ENCODE data around the gene CARD9.
A peak's percentile ranks its signal among the peaks of the same experiment; 100 is the strongest.

Gene CARD9

DNA sequence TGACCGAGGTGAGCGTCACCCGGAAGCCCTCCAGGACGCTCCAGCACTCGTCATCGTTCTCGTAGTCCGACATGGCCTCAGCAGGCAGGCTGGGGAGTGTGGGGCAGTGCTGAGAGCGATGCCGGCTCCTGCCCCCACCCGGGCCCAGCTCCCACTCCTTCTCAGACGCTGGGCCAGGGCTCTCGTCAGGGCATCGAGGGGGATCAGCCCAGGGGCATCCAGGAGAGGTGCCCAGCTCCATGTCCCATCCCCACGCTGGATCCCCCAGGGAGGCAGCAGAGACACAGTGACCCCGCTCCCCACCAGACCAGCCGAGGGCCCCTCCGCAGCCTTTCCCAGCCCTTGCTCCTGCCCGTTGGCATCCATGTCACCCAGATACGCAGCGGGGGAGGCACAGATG lies 1.5 kb downstream of the CARD9 start:
- Histone ChIP-seq H3K9me3 (ENCODE audit: severe bottlenecking) (no peaks in the 10 kb centered on the region), H3K4me3 (ENCODE audit: low read depth, low read length) (no peak overlapping the region; the same call in 1 of the 2 replicates), H3K27ac (peak overlapping the region; percentile 87), H3K27me3 (ENCODE audit: insufficient read depth, low read depth, severe bottlenecking) (no peaks in the 10 kb centered on the region), H3K36me3 (peaks cover 31% of the 10 kb centered on the region)
- TF ChIP-seq, protein P1, sequence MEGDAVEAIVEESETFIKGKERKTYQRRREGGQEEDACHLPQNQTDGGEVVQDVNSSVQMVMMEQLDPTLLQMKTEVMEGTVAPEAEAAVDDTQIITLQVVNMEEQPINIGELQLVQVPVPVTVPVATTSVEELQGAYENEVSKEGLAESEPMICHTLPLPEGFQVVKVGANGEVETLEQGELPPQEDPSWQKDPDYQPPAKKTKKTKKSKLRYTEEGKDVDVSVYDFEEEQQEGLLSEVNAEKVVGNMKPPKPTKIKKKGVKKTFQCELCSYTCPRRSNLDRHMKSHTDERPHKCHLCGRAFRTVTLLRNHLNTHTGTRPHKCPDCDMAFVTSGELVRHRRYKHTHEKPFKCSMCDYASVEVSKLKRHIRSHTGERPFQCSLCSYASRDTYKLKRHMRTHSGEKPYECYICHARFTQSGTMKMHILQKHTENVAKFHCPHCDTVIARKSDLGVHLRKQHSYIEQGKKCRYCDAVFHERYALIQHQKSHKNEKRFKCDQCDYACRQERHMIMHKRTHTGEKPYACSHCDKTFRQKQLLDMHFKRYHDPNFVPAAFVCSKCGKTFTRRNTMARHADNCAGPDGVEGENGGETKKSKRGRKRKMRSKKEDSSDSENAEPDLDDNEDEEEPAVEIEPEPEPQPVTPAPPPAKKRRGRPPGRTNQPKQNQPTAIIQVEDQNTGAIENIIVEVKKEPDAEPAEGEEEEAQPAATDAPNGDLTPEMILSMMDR (IDR thresholded peaks at IDR 0.05; ENCODE audit: low read depth, low read length), result no peak
- DNase-seq, result no peak

DNA sequence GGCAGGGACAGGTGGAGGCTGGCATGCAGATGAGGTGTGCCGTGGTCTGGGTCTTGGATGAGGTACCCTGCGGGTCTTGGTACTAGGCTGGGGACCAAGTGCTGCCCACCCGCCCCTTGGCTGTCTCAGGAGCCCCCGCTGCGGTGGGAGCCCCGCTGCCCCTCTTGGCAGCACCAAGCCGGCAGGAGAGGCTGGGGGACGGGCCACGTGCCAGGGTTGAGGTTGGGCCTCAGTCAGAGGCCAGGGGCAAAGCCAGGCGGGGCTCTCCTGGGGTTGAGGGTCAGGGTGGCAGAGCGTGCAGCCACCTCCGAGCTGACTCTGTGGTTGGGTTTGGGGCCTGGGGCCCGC lies 2.0 kb downstream of the CARD9 start:
- H3K27me3 ChIP-seq (ENCODE audit: insufficient read depth, low read depth, severe bottlenecking), result no peaks in the 10 kb centered on the region
- no peaks in the 10 kb centered on the region for H3K9me3 ChIP-seq (ENCODE audit: severe bottlenecking)
- no peak overlapping the region for H3K4me3 ChIP-seq (ENCODE audit: low read depth, low read length)
- no peak for DNase-seq
- TF ChIP-seq, protein P1 (IDR thresholded peaks at IDR 0.05; ENCODE audit: low read depth, low read length), result no peak
- no peak overlapping the region for H3K27ac ChIP-seq
- peaks cover 36% of the 10 kb centered on the region for H3K36me3 ChIP-seq

DNA sequence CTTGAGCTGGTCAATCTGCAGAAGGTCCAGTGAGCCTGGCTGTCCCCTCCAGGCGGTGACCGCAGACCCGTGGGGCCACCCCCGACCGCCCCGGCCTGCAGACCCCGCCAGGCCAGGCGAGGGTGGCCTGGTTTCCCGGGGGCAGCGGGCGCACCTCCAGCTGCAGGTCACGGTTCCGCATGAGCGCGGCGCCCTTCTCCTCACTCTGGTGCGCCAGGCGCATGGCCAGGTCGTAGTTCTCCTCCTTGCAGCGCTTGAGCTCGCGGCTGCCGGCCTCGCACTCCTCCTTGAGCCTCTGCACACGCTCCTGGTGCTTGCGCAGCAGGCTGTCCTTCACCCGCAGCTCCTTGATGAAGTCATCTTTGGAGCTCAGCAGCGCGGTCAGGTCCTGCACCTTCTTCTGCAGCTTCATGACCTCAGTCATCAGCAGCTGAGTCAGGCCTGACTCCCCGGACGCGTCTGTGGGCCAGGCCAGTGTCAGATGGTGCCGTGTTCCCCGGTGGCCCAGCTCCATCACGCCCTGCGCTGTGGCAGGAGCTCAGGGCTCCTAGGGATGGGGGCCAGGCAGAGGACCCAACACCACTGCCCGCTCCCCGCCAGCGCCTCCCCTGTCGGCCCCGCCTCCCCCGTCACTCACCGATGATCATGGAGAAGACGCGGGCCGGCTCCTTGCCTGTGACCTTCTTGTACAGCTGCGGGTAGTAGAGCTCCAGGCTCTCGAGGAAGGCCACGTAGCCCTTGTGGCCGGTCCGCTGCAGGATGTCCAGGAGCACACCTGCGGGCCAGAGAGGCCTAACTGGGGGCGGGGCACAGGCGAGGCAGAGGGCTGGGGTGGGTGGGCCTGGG lies 2.6 kb downstream of the CARD9 start:
- Histone ChIP-seq H3K27me3 (ENCODE audit: insufficient read depth, low read depth, severe bottlenecking) (no peaks in the 10 kb centered on the region), H3K9me3 (ENCODE audit: severe bottlenecking) (no peaks in the 10 kb centered on the region), H3K4me3 (ENCODE audit: low read depth, low read length) (no peak overlapping the region), H3K27ac (no peak overlapping the region), H3K36me3 (peaks cover 35% of the 10 kb centered on the region)
- TF ChIP-seq, protein P1 (IDR thresholded peaks at IDR 0.05; ENCODE audit: low read depth, low read length), result no peak
- no peak for DNase-seq

DNA sequence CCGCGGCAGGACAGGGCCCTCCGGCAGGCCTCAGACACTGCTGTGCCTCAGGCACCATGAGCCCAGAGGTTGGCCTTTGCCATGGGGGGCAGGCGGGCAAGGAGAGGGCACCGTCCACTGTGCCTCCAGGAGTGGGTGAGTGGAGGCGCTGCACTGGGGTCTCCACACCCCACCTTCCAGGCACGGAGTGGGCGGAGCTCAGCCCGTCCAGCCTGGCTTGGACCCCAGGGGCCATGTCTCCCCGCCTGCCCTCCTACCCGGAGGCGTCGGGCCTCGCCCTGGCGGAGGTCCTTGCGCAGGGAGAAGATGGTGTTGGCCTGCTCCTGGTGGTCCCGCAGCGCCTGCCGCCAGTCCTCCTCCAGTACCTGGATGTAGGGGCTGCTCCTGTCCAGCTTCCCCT lies 3.4 kb downstream of the CARD9 start:
- H3K4me3 ChIP-seq (ENCODE audit: low read depth, low read length), result no peak overlapping the region
- peaks cover 30% of the 10 kb centered on the region for H3K36me3 ChIP-seq
- no peak overlapping the region for H3K27ac ChIP-seq
- no peak for DNase-seq
- H3K27me3 ChIP-seq (ENCODE audit: insufficient read depth, low read depth, severe bottlenecking), result no peaks in the 10 kb centered on the region
- TF ChIP-seq, protein P1 (IDR thresholded peaks at IDR 0.05; ENCODE audit: low read depth, low read length), result no peak
- no peaks in the 10 kb centered on the region for H3K9me3 ChIP-seq (ENCODE audit: severe bottlenecking)

DNA sequence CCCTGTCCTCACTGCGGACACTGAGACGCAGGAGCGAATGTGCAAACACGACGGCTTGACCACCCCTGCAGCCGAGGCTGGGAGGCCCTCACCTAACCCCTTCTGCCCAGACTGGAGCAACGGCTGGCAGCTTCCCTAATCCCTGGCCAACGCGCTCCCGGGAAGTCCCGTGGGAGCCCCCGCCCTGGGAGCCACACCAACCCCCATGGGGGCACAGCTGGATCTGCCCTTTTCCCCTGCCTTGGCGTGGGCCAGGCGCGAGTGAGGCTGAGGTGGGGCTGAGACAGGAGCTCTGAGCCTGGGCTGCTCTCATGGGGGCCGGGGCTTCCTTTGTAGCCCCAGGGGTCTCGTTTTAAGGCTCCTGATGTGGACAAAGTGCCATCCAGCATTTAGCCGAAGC lies 5.3 kb downstream of the CARD9 start:
- H3K27me3 ChIP-seq (ENCODE audit: insufficient read depth, low read depth, severe bottlenecking), result no peaks in the 10 kb centered on the region
- TF ChIP-seq, protein P1 (IDR thresholded peaks at IDR 0.05; ENCODE audit: low read depth, low read length), result no peak
- no peak overlapping the region for H3K4me3 ChIP-seq (ENCODE audit: low read depth, low read length)
- DNase-seq, result peak; percentile 48
- peaks cover 31% of the 10 kb centered on the region for H3K36me3 ChIP-seq
- peaks cover 3% of the 10 kb centered on the region for H3K9me3 ChIP-seq (ENCODE audit: severe bottlenecking)
- peak overlapping the region; percentile 33 for H3K27ac ChIP-seq
